HL-60 (cell line): ENCODE results near the gene ESRRA.

Source experiments
- DNase-seq, 2 experiments: peaks; one replicate each; pipeline ENCODE4 v3.0.0-alpha.2; 2010 to 2020; ENCODE audit warnings: low read depth in 1 of 2, low spot score in 1 of 2
- H3K27ac ChIP-seq: fragments of 250-450 bp; sonication (Bioruptor Pico); replicated peaks from 2 replicates; pipeline ENCODE4 v1.5.1; 2020; ENCODE audit warnings: mild to moderate bottlenecking, moderate library complexity
- H3K27me3 ChIP-seq: fragments of 250-450 bp; sonication (Bioruptor Pico); 2 replicates; pipeline ENCODE4 v1.5.1; 2021; ENCODE audit warnings: mild to moderate bottlenecking, moderate library complexity; ENCODE audit not compliant: insufficient read depth, poor library complexity, severe bottlenecking
- H3K4me3 ChIP-seq: replicated peaks from 2 replicates; pipeline ENCODE4 v1.5.1; 2011; ENCODE audit warnings: mild to moderate bottlenecking, control low read depth, low read length; ENCODE audit not compliant: insufficient read depth
- CTCF ChIP-seq: IDR thresholded peaks from one replicate; pipeline ENCODE4 v1.5.1; 2011; ENCODE audit warnings: low read length, control low read depth, inconsistent platforms; ENCODE audit not compliant: insufficient read depth
- GABPA ChIP-seq: IDR thresholded peaks from 2 replicates; pipeline ENCODE4 v1.6.1; 2012; ENCODE audit warnings: low read depth
- POLR2AphosphoS5 ChIP-seq: IDR thresholded peaks from 2 replicates; pipeline ENCODE4 v1.6.1; 2012; ENCODE audit warnings: low read depth
- REST ChIP-seq: IDR thresholded peaks from 2 replicates; pipeline ENCODE4 v1.6.1; 2012; ENCODE audit warnings: low read depth; ENCODE audit not compliant: insufficient replicate concordance
- SPI1 ChIP-seq: IDR thresholded peaks from 2 replicates; pipeline ENCODE4 v1.6.1; 2012; ENCODE audit warnings: low read depth, mild to moderate bottlenecking, borderline replicate concordance

The ESRRA gene

GRCh38 chr11:64283092-64283491 lies 22.2 kb upstream of the ESRRA start:
- no peaks in the 10 kb centered on the region for H3K27me3 ChIP-seq
- no peak overlapping the region for H3K27ac ChIP-seq
- TF ChIP-seq CTCF, result no peak
- TF ChIP-seq GABPA, result no peak
- TF ChIP-seq POLR2AphosphoS5, result no peak
- no peak for TF ChIP-seq SPI1
- no peak for TF ChIP-seq REST
- no peak overlapping the region for H3K4me3 ChIP-seq
- DNase-seq, result no peak

GRCh38 chr11:64284048-64284961 lies 21.0 kb upstream of the ESRRA start, which contains the start of gene BAD:
Gene BAD, minus strand, starts transcription at chr11:64284665. Its CDS starts 297 bp downstream, at chr11:64284368.
- Histone ChIP-seq H3K4me3 (peak within 1 kb of the TSS; percentile 79), H3K27me3 (no peaks in the 10 kb centered on the region), H3K27ac (peak within 1 kb of the TSS; percentile 77)
- TF ChIP-seq POLR2AphosphoS5 (peak; percentile 21; the same call in 1 of the 2 replicates), REST (no peak), GABPA (no peak; the same call in 1 of the 2 replicates)
- peak; percentile 93 to 95 for DNase-seq

GRCh38 chr11:64284962-64285884 lies 20.1 kb upstream of the ESRRA start, which contains the start of gene GPR137:
Gene GPR137, plus strand, starts transcription at chr11:64285848. Its CDS starts 677 bp downstream, at chr11:64286525.
- TF ChIP-seq CTCF (no peak), POLR2AphosphoS5 (peak; percentile 13; the same call in 1 of the 2 replicates), REST (no peak), SPI1 (no peak), GABPA (no peak)
- DNase-seq, result peak; percentile 69 to 84
- peak within 1 kb of the TSS; percentile 77 for H3K27ac ChIP-seq
- peaks cover 1% of the 10 kb centered on the region for H3K27me3 ChIP-seq
- peak within 1 kb of the TSS; percentile 79 for H3K4me3 ChIP-seq
